Type B pancreatic cell (in vitro differentiated cells): ENCODE results near the gene STARD5. TPM values are rescaled to one million over a fixed set of nuclear protein-coding genes. Genes with fewer than 3 reads are reported as not detected.

Experiments used
- DNase-seq: peaks from one replicate; pipeline ENCODE4 v3.0.0; 2021; ENCODE audit warnings: mixed read lengths; ENCODE audit not compliant: unreplicated experiment; ENCODE audit errors: extremely low spot score
- H3K27ac Mint-ChIP-seq: 2 replicates; pipeline ENCODE4 v1.8.0; 2021; ENCODE audit warnings: mild to moderate bottlenecking, mixed read lengths
- H3K27me3 Mint-ChIP-seq: 2 replicates; pipeline ENCODE4 v1.8.0; 2021; ENCODE audit warnings: mixed read lengths
- H3K36me3 Mint-ChIP-seq: 2 replicates; pipeline ENCODE4 v1.8.0; 2021; ENCODE audit warnings: mixed read lengths
- H3K4me1 Mint-ChIP-seq: one replicate; pipeline ENCODE4 v1.8.0; 2021; ENCODE audit warnings: mixed read lengths; ENCODE audit not compliant: unreplicated experiment
- H3K4me3 Mint-ChIP-seq: 2 replicates; pipeline ENCODE4 v1.8.0; 2021; ENCODE audit warnings: mild to moderate bottlenecking, mixed read lengths
- H3K9me3 Mint-ChIP-seq: 2 replicates; pipeline ENCODE4 v1.8.0; 2021; ENCODE audit warnings: mixed read lengths
- total RNA-seq: library from RNA; stranded (reverse); gene quantifications from 2 replicates; pipeline ENCODE4 v1.2.1, GENCODE V29; 2021; ENCODE audit warnings: low replicate concordance
- TF ChIP-seq, protein P1 (sequence below): fragments of 200-600 bp; sonication (generic); conservative IDR thresholded peaks from 2 replicates; pipeline ENCODE4 v1.5.0; 2021; ENCODE audit warnings: antibody characterized with exemption, mild to moderate bottlenecking

STARD5 gene
- total RNA-seq, 1 donor from 2014 or later = 7.8 TPM

DNA sequence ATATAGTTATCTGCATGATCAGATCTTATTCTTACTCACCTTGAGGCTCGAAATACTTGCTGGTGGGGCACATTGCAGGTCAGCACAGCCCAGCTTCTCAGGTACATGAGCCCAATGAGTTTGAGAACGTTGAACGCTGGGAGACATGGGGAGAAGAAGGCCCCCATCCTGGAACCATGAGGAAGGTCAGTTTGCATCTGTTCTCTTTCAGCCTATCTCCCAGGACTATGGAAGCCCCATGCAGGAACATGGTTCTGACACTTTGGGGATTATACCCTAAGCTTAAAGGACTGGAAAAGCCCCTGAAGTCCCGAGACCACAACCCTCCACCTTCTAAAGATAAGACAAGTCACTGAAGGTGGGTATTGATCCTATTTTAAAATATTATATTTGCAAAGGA is 17.4 kb upstream of the STARD5 start:
- no peaks in the 10 kb centered on the region for H3K4me1 Mint-ChIP-seq
- TF ChIP-seq, protein P1, sequence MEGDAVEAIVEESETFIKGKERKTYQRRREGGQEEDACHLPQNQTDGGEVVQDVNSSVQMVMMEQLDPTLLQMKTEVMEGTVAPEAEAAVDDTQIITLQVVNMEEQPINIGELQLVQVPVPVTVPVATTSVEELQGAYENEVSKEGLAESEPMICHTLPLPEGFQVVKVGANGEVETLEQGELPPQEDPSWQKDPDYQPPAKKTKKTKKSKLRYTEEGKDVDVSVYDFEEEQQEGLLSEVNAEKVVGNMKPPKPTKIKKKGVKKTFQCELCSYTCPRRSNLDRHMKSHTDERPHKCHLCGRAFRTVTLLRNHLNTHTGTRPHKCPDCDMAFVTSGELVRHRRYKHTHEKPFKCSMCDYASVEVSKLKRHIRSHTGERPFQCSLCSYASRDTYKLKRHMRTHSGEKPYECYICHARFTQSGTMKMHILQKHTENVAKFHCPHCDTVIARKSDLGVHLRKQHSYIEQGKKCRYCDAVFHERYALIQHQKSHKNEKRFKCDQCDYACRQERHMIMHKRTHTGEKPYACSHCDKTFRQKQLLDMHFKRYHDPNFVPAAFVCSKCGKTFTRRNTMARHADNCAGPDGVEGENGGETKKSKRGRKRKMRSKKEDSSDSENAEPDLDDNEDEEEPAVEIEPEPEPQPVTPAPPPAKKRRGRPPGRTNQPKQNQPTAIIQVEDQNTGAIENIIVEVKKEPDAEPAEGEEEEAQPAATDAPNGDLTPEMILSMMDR = no peak
- DNase-seq = no peak
- H3K4me3 Mint-ChIP-seq = no peak overlapping the region
- H3K9me3 Mint-ChIP-seq = no peaks in the 10 kb centered on the region
- H3K36me3 Mint-ChIP-seq = no peaks in the 10 kb centered on the region
- no peak overlapping the region for H3K27ac Mint-ChIP-seq
- no peaks in the 10 kb centered on the region for H3K27me3 Mint-ChIP-seq

DNA sequence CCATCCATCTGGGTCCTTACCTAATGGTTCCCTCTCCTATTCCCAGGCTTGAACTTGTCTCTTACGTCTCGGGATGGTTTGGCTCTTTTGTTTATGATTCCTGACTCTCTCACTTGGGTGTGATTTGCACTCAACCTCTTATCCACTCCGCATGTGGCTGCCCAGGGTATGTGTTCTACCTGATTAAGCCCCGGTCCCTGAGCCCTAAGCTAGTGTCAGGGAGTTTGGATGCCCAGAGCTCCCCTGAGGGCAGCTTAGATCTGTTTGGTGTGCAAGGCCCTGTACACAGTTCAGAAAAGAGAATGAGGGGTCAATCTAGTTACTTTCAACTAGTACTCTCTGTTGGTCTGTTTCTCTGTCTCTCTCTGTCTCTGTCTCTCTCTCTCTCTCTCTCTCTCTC is 15.9 kb upstream of the STARD5 start:
- H3K27ac Mint-ChIP-seq = no peak overlapping the region
- H3K9me3 Mint-ChIP-seq = no peaks in the 10 kb centered on the region
- no peaks in the 10 kb centered on the region for H3K36me3 Mint-ChIP-seq
- H3K4me3 Mint-ChIP-seq = no peak overlapping the region
- TF ChIP-seq, protein P1 = no peak
- no peaks in the 10 kb centered on the region for H3K4me1 Mint-ChIP-seq
- no peaks in the 10 kb centered on the region for H3K27me3 Mint-ChIP-seq
- no peak for DNase-seq

DNA sequence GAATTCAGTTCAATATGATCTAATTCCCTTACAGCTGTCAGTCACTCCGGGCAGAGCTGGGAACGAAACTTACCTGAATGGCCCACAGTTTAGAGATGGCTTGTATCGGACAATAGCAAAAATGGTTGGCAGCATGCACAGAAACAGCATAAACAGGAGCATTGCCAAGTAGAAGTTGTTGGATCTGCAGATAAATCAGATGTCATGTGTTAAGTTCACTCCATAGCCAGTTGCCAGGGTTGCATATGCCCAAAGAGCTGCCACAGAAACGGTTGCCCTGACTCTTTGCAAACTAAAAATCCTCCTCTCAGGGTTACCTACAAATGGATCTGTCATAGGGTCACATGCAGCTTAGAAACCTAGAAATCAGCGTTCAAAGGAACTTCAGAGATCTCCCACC is 15.4 kb upstream of the STARD5 start:
- no peak overlapping the region for H3K27ac Mint-ChIP-seq
- H3K9me3 Mint-ChIP-seq = no peaks in the 10 kb centered on the region
- H3K4me3 Mint-ChIP-seq = no peak overlapping the region
- DNase-seq = no peak
- no peaks in the 10 kb centered on the region for H3K4me1 Mint-ChIP-seq
- TF ChIP-seq, protein P1 = no peak
- no peaks in the 10 kb centered on the region for H3K36me3 Mint-ChIP-seq
- H3K27me3 Mint-ChIP-seq = no peaks in the 10 kb centered on the region

DNA sequence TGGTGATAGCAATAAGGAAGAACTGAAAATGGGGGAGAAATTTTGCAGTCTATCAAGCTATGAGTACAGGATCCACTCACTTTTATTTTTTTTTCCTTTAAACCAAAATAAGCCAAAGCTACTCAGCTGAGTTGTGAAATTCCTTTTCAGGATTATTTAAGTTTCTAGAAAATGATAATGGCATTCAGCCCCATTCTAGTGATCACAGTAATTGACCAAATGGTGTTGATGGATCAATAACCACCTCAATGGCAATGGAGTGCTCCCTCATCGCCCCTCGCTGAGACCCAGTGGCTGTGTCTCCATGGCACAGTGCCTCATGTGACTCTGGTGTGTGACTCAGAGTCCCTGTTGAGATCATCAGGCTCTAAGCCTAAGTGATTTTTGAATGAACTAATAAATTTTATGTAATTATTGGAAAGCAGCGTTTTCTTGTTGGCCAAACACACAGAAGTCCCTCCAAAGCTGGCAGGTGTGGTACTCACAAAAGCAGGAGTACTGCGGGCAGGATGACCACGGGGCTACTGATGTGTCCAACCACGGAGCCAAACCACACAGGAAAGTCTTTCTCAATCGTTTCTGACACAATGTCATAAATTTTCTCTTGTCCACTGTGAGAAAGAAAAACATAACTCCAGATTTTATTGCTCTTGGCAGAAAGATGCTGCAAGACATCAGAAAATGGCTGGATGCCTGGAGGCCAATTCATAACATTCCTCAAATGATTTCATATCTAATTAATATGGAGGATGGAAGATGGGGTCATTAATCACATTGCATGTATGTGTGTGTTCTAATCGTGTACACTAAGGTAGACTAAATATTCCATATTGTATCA is 14.4 kb upstream of the STARD5 start:
- no peak for DNase-seq
- Mint-ChIP-seq H3K27ac (no peak overlapping the region), H3K4me1 (no peaks in the 10 kb centered on the region), H3K9me3 (no peaks in the 10 kb centered on the region), H3K36me3 (no peaks in the 10 kb centered on the region), H3K27me3 (no peaks in the 10 kb centered on the region), H3K4me3 (no peak overlapping the region)
- TF ChIP-seq, protein P1 = no peak

DNA sequence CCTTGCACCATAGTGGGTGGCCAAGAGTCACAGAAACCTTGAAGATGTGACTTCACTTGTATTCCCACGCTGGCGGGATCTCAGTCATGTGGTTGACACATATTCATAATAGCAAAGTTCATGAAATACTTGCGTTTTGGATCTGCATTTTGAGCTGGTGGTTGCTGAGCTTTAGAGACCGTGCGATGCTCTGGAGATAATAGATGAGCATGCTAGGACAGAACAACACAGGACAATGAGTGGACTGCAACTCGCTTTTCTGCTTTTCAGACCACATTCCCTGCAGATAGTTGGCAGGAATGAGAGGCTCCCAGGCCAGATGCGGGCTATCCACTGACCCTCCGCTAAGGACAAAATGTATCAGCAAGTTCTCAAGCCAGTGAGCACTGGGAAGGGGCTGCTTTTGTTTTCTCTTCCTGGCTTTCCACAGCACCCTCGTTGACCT is 13.8 kb upstream of the STARD5 start:
- Mint-ChIP-seq H3K27me3 (no peaks in the 10 kb centered on the region), H3K4me3 (no peak overlapping the region), H3K9me3 (no peaks in the 10 kb centered on the region), H3K36me3 (no peaks in the 10 kb centered on the region), H3K27ac (no peak overlapping the region), H3K4me1 (no peaks in the 10 kb centered on the region)
- DNase-seq = no peak
- TF ChIP-seq, protein P1 = no peak
